Head of caudate nucleus (tissue), 42 donors: ENCODE results near the gene DDX3X.
A peak's percentile ranks its signal among the peaks of the same experiment; 100 is the strongest.

Experiments used
- DNase-seq, 42 donors: peaks; one replicate each; pipeline versions ENCODE4 v3.0.0 to v3.0.0-alpha.2; 2020 to 2021; ENCODE audit warnings: mixed read lengths in 7 of 42
- intact Hi-C: fragments of 100-400 bp; cut with DNase I; formaldehyde crosslinking; loops from one replicate; pipeline ENCODE4 v1.15.0; 2022

DDX3X gene

GRCh38 chrX:41322821-41323603 is 10.9 kb upstream of the DDX3X start:
- intact Hi-C loops: no loop called here
- DNase-seq: no peak

- DNase-seq: no peak
- intact Hi-C loops: no loop called here
These were observed 7.5 kb upstream of the DDX3X start for GRCh38 chrX:41326431-41326830.

- intact Hi-C loops: no loop called here
- DNase-seq: no peak
These were observed 6.6 kb upstream of the DDX3X start for GRCh38 chrX:41327341-41327740.

GRCh38 chrX:41329101-41329500 is 4.9 kb upstream of the DDX3X start:
- intact Hi-C loops: no loop called here
- DNase-seq: no peak

GRCh38 chrX:41332005-41332404 is 2.0 kb upstream of the DDX3X start:
- intact Hi-C loops: loop anchor here (10.0 kb wide), 3 partner anchors 123 to 687 kb away; partner anchors contain the start of genes CXorf38 and USP9X
- DNase-seq: no peak

- DNase-seq: peak in 23 of 42 donors; percentile 5 to 55 (median 28)
- intact Hi-C loops: loop anchor here (10.0 kb wide), 3 partner anchors 122 to 688 kb away; partner anchors contain the start of genes CXorf38 and USP9X
These were observed 1.5 kb upstream of the DDX3X start for GRCh38 chrX:41332408-41333002.

GRCh38 chrX:41333003-41333743 is 789 bp upstream of the DDX3X start:
- intact Hi-C loops: loop anchor here (10.0 kb wide), 3 partner anchors 122 to 688 kb away; partner anchors contain the start of genes CXorf38 and USP9X
- peak; percentile 60 to 92 (median 83) for DNase-seq

- peak; percentile 56 to 95 (median 89) for DNase-seq
- intact Hi-C loops: loop anchor here (10.0 kb wide), 3 partner anchors 120 to 690 kb away; partner anchors contain the start of genes CXorf38 and USP9X
These were observed 618 bp downstream of the DDX3X start for GRCh38 chrX:41334363-41335197.

- peak in 4 of 42 donors; percentile 12 to 19 (median 14) for DNase-seq
- intact Hi-C loops: loop anchor here (10.0 kb wide), 3 partner anchors 119 to 691 kb away; partner anchors contain the start of genes CXorf38 and USP9X
These were observed 1.4 kb downstream of the DDX3X start for GRCh38 chrX:41335198-41335957.

- DNase-seq: no peak
- intact Hi-C loops: loop anchor here (10.0 kb wide), 3 partner anchors 119 to 691 kb away; partner anchors contain the start of genes CXorf38 and USP9X
These were observed 2.0 kb downstream of the DDX3X start for GRCh38 chrX:41335958-41336331.

GRCh38 chrX:41336447-41336846 is 2.5 kb downstream of the DDX3X start:
- intact Hi-C loops: loop anchor here (10.0 kb wide), 3 partner anchors 118 to 692 kb away; partner anchors contain the start of genes CXorf38 and USP9X
- DNase-seq: no peak

- intact Hi-C loops: loop anchor here (10.0 kb wide), 3 partner anchors 118 to 692 kb away; partner anchors contain the start of genes CXorf38 and USP9X
- DNase-seq: no peak
These were observed 3.2 kb downstream of the DDX3X start for GRCh38 chrX:41337140-41337539.

GRCh38 chrX:41338436-41338835 is 4.5 kb downstream of the DDX3X start:
- intact Hi-C loops: loop anchor here (10.0 kb wide), 3 partner anchors 116 to 694 kb away; partner anchors contain the start of genes CXorf38 and USP9X

GRCh38 chrX:41339148-41339547 is 5.2 kb downstream of the DDX3X start:
- no peak for DNase-seq
- intact Hi-C loops: loop anchor here (10.0 kb wide), 3 partner anchors 116 to 694 kb away; partner anchors contain the start of genes CXorf38 and USP9X

More at GRCh38 chrX:41338436-41338835, 4.5 kb downstream of the DDX3X start:
- no peak for DNase-seq

GRCh38 chrX:41344053-41344452 is 10.1 kb downstream of the DDX3X start:
- DNase-seq: no peak
- intact Hi-C loops: no loop called here

- intact Hi-C loops: no loop called here
- no peak for DNase-seq
These were observed 13.2 kb downstream of the DDX3X start for GRCh38 chrX:41347186-41347585.

- intact Hi-C loops: no loop called here
- no peak for DNase-seq
These were observed 14.6 kb downstream of the DDX3X start for GRCh38 chrX:41348551-41348950.
